A549 treated with CORT108297 at 1 μM for 4 hours (cell line): ENCODE data around the gene SLC35A2. TPM values are rescaled to one million over a fixed set of nuclear protein-coding genes. Genes with fewer than 3 reads are reported as not detected.

Experiments used
- total RNA-seq: library from RNA; stranded (reverse); fragments of 200-300 nt; extraction: Qiagen RNA extraction; gene quantifications from 5 replicates; pipeline ENCODE4 v1.2.3, GENCODE V29; 2022

SLC35A2 gene
- total RNA-seq: 53.3 to 73.9 TPM (median 72.1 TPM) in 5 replicates

DNA sequence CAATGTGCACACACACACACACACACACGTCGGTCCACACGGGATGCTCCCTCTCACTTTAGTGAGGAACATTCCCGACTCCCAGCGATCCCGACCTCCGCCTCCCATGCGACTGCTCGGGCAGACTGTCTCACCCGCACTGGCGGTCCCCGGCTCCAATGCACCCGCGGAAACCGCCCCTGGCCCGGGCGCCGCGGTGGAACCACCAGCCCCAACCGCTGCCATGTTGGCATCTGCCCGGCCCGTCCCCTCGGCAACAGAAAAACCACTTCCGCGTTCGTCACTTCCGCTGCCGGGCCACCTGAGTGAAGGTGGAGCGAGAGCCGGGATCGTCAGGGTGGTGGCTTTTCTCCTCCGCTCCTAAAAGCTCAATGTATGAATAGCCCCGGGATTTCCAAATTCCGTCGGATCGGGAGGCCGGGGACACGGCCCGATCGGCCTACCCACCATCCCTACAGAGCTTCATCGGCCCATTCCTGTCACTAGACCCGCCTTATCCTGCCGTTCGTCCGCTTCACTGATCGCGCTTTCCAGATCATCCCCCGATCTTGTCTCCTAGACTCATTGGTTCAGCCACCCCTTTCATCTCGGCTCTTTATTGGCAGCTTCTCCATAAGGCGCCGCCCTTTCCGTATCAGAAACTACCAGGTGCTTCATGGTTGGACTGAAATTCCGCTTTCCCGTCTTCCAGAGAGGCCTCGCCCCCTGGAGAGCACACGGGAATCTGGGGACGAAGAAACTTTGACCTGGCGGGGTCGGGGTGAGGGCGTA, at the start of gene SLC35A2:
SLC35A2 (minus strand) TSS at position 235 of the 771 bp plus-strand sequence; CDS start at position 225, 10 bp downstream.

DNA sequence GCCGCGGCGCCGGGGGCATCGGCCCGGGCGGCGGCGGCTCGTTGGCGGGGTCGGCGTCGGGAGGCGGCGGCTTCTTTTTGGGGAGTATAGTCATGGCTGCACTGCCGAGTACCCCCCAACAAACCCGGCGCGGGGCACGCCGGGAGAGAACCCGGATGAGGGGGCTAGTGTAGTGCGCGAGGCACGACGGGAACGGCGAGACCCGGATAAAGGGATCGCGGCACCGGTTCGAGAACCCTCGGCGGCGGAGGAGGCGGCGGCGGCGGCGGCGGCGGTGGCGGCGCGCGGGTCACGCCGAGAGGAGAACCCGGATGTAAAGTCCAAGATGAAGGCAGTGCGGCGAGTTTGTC, 46.0 kb upstream of the SLC35A2 start, which contains the start of gene OTUD5:
OTUD5 (minus strand) TSS at position 131 of the 350 bp plus-strand sequence; CDS start at position 94, 37 bp downstream.

DNA sequence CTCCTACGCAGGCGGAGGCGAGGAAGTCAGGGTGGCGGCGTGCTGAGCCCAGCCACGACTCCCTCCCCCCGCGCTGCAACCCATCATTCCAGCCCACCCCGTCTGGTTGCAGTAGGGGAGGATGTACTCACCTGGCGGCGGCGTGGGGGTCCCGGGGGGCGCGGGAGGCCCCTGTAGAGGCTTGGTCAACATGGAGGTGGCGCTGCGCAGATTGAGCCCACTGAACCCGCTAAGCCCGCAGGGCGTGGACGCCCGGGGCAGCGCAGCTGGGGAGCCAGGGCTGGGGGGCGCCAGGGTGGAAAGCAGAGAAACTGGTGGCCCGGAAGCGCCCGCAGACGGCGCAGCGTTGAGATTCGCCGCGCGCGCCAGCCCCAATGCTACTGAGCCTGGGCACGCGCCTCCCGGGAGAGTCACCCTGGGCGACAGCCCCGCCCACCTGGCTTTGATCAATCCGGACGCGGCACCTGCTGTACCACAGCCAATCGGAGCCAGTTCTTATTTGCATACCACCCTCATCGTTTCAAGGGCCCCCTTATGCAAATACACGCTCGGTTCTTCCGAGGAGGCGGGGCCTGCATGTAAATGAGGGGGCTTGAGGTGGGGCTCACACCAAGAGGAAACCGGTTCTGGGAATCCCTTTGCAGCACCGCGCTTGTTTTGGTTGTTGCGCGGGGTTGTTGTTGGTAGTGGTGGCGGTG, 7.3 kb upstream of the SLC35A2 start, which contains the start of gene PIM2:
PIM2 (minus strand) TSS at position 382 of the 698 bp plus-strand sequence; CDS start at position 192, 190 bp downstream.

DNA sequence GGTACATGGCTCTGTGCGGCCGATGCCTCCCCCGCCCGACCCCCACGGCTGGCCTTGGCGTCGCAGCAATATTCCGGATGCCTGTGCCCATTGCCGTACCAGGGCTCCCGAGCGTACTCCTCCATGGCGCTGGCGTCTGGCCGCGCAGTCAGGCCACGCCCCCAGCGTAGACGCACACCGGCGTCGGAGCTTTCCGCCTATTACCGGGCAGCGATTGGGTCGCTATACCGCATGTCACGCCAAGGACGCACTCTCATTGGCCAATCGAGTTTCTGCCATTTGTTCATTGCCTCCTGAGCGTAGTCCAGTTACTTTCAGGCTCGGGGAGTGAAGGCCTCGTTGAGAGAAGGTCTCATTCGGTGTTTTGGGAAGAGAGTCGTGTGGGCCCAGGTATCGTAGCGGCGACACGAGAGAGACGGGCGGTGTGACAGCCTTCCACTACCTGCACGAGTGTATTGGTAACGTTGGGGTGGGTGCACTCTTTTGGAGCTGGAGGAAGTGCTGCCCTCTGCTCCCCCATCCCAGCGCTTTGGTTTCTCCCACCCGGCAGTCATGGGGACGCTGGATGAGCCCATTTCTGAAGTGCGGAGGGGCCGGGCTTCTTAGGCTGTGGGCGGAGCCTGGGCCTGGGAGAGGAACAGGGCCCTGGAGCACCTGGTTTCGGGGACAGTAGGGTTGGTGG, 13.7 kb downstream of the SLC35A2 start, which contains the start of the genes PQBP1 and TIMM17B:
PQBP1 (plus strand) TSS at position 306 of the 682 bp plus-strand sequence. CDS start 580 bp downstream, outside the sequence.
TIMM17B (minus strand) TSS at position 144 of the 682 bp plus-strand sequence; CDS start at position 125, 19 bp downstream.

Other genes starting within 250 kb of the SLC35A2 start
- gene WAS, start 227.8 kb downstream of the SLC35A2 start, total RNA-seq: 0.21 to 0.36 TPM (median 0.25 TPM) in 5 replicates
- gene SUV39H1, start 214.9 kb downstream of the SLC35A2 start, total RNA-seq: 18.9 to 22.9 TPM (median 22.2 TPM) in 5 replicates
- not detected in 5 replicates for gene GLOD5, start 149.9 kb downstream of the SLC35A2 start, total RNA-seq
- gene GATA1, start 125.1 kb downstream of the SLC35A2 start, total RNA-seq: not detected in 5 replicates
- 23.3 to 33.1 TPM (median 28.3 TPM) in 5 replicates for gene HDAC6, start 109.6 kb downstream of the SLC35A2 start, total RNA-seq
- gene ERAS, start 85.1 kb downstream of the SLC35A2 start, total RNA-seq: 0.09 to 0.18 TPM (median 0.12 TPM) in 4 of 5 replicates, not detected in the other
- 17.4 to 54.0 TPM (median 47.3 TPM) in 5 replicates for gene PCSK1N, start 76.0 kb downstream of the SLC35A2 start, total RNA-seq
- gene TIMM17B, start 13.9 kb downstream of the SLC35A2 start, total RNA-seq: 92.5 to 116 TPM (median 108 TPM) in 5 replicates
- 91.3 to 118 TPM (median 100.0 TPM) in 5 replicates for gene PQBP1, start 13.7 kb downstream of the SLC35A2 start, total RNA-seq
- 10.0 to 10.8 TPM (median 10.1 TPM) in 5 replicates for gene PIM2, start 7.4 kb upstream of the SLC35A2 start, total RNA-seq
- gene OTUD5, start 46.0 kb upstream of the SLC35A2 start, total RNA-seq: 60.0 to 65.8 TPM (median 64.1 TPM) in 5 replicates
- gene KCND1, start 60.2 kb upstream of the SLC35A2 start, total RNA-seq: 0.98 to 1.4 TPM (median 1.3 TPM) in 5 replicates
- 18.1 to 23.3 TPM (median 21.3 TPM) in 5 replicates for gene GRIPAP1, start 90.6 kb upstream of the SLC35A2 start, total RNA-seq
- 46.9 to 59.1 TPM (median 58.1 TPM) in 5 replicates for gene TFE3, start 131.7 kb upstream of the SLC35A2 start, total RNA-seq
- 2.4 to 4.2 TPM (median 3.7 TPM) in 5 replicates for gene CCDC120, start 147.4 kb upstream of the SLC35A2 start, total RNA-seq
- gene PRAF2, start 162.4 kb upstream of the SLC35A2 start, total RNA-seq: 38.2 to 45.7 TPM (median 43.2 TPM) in 5 replicates
- 46.8 to 62.3 TPM (median 60.5 TPM) in 5 replicates for gene WDR45, start 168.2 kb upstream of the SLC35A2 start, total RNA-seq
- 22.4 to 27.3 TPM (median 25.1 TPM) in 5 replicates for gene GPKOW, start 212.1 kb upstream of the SLC35A2 start, total RNA-seq